HG03064 (cell line): ENCODE data around the gene KRT28.
"Not testable (repeated sequence)": the region's sequence is repeated elsewhere in the genome, so short reads cannot be mapped to it uniquely, and the experiment has no call there.

Source experiments
- ATAC-seq: cut with Tn5 transposase; IDR thresholded peaks from one replicate; pipeline ENCODE4 v1.9.1; 2021; ENCODE audit warnings: low read depth; ENCODE audit not compliant: unreplicated experiment

KRT28 gene

DNA sequence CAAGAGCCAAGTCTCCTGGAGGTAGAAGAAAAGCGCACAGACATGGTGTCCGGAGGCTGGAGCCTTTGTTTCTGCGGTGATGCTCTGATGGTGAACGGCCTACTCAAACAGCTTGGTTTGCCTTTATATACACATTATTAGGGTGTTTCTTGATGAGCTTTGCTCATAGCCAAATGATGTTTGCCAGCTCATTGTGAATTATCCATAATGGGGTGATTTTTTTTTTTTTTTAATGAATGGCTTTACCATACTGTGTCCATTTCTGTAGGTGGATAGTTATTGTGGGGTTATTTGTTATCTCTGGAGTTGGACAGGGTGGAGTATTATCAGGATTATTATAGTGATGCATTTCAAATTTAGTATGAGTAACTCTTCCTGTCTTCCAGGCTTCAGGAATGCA lies 17.3 kb downstream of the KRT28 start, which contains the start of gene KRT27:
Gene KRT27 (minus strand): TSS at position 101 of the 400 bp plus-strand sequence. CDS start 57 bp downstream, at position 44.
- no peak for ATAC-seq

DNA sequence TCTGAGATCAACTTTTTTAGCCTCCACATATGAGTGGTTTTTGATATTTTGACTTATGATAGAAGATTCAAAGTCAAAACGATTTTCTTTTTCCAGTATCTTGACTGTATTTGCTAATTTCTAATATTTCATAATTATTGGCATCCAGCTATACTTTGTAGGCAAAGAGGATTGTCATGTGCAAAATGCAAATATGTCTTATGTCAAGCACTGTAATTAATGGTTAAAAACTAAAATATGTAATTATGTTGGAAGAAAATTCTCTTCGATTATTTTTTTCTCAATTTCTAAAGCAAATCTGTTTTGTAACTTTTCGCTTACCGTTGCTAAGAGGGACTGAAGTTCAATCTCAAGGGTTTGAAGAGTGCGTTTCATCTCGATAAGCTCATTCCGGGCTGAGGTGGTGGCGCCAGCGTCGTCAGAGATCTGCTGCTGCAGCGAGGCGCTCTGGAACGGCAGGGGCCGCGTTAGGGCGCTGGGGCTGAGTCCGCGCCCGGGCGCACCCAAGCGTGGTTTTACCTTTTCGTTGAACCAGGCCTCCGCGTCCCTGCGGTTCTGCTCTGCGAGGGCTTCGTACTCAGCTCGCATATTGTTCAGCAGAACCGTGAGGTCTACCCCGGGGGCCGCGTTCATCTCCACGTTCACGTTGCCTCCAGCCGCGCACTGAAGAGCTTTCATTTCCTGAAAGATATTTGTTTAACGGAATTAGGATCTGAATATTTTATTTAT lies 20.4 kb downstream of the KRT28 start:
- ATAC-seq = no peak

DNA sequence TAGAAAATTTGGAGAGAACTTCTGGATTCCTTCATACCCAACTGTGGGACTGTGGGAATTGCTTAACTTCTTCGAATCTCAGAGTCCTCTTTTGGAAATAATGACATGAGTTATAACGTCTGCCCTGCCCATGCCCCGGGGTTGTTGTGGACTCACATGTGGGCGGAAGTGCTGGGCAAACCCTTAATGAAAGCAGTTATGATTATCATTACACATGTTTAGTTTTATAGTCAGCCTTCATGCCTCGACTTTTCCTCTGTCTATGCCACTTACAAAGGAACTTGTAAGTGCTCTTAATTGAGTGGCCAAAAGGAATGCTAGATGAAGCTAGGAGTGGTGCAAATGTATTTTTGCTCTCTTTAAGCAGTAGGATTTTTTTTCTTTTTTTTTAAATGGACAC lies 21.3 kb downstream of the KRT28 start:
- ATAC-seq = no peak

GRCh38 chr17:40777971-40778370 lies 21.8 kb downstream of the KRT28 start:
- no peak for ATAC-seq

DNA sequence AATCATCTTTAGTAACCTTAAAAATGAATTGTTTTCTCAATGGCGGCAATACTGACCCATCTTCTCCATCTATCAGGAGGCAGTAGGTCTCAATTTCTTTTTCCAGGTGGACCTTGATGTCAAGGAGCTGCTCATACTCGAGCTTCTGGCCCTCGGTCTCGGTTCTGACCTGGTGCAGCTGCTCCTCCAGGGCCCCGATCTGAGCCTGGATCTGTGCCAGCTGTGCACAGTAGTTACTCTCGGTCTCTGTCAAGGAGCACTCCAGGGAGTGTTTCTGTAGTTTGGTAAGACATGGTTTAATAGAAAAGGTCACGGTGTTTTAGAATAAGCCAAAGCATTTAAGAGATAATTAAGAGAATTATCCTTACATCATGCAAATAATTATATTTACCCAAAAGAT lies 22.3 kb downstream of the KRT28 start:
- no peak for ATAC-seq

DNA sequence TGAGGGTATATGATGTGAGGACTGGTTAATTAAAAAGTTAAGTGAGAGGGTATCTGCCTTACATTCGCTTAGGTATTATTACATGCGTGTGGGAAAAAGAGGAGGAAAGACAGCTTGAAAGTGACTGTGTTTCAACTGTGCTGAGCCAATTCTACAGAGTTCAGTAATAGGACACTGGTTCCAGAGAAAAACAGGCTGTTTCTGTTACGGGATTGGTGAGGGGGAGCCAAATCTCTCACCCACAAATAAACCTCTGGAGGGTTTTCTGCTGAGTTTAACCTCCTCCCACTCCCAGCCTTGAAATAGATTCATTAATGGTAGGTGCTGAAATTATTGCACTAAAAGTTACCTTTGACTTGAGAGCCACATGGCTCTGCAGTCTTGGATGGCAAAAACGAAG lies 23.8 kb downstream of the KRT28 start:
- no peak for ATAC-seq

- ATAC-seq = no peak
Observed at GRCh38 chr17:40772101-40772500, 27.7 kb downstream of the KRT28 start, which contains the start of gene KRT26. KRT26 (minus strand) TSS chr17:40772201; CDS start chr17:40772113, 88 bp downstream.

DNA sequence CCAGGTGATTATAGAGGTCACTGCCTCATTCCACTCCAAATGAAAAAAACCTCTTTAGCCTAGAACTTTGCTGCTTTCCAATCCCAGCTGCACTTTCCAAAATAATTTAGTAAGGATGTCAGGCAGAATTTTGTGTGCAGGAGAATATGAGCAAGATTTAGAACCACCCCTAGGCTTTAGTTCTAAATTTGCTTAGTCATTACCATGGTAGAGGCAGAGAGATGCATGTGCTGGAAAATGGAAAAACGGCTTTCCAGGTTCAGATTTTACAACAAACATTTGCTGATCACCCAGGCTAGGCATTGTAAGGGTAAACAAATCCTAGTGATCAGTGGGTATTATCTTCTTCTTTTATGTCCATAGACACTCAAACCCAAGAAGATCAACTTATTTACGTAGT lies 34.1 kb downstream of the KRT28 start:
- no peak for ATAC-seq

GRCh38 chr17:40763752-40764151 lies 36.0 kb downstream of the KRT28 start:
- ATAC-seq = no peak

- ATAC-seq = no peak
Observed at GRCh38 chr17:40760105-40761016, 39.4 kb downstream of the KRT28 start.

GRCh38 chr17:40755231-40755630 lies 44.5 kb downstream of the KRT28 start, which contains the start of gene KRT25:
KRT25 (minus strand) TSS chr17:40755331; CDS start chr17:40755271, 60 bp downstream.
- ATAC-seq = no peak

GRCh38 chr17:40753804-40754203 lies 46.0 kb downstream of the KRT28 start:
- ATAC-seq = no peak

- ATAC-seq = no peak
Observed at GRCh38 chr17:40751065-40751464, 48.7 kb downstream of the KRT28 start.

- ATAC-seq = no peak
Observed at GRCh38 chr17:40750391-40750790, 49.4 kb downstream of the KRT28 start.

DNA sequence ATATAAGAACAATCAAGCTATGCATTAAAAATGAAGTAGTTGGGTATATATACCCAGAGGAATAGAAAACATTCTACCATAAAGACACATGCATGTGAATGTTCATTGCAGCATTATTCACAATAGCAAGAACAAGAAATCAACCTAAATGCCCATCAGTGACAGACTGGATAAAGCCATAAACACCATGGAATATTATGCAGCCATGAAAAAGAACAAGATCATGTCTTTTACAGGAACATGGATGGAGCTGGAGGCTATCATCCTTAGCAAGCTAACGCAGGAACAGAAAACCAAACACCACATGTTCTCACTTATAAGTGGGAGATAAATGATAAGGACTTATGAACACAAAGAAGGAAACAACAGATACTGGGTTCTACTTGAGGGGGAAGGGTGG lies 51.1 kb downstream of the KRT28 start:
- ATAC-seq = not testable (repeated sequence)
